ENCODE results near the gene AKR1B15.

GRCh38 chr7:134534633-134535032, 14.3 kb upstream of the AKR1B15 start:
- TF ChIP-seq ELF1 (IDR thresholded peaks at IDR 0.05; ENCODE audit: borderline replicate concordance, low read depth) (no peak), POLR2A (IDR thresholded peaks at IDR 0.05; ENCODE audit: borderline replicate concordance, extremely low read depth, insufficient read depth, insufficient read length) (no peak), EZH2phosphoT487 (IDR thresholded peaks at IDR 0.05; ENCODE audit: borderline replicate concordance) (no peak), SRF (IDR thresholded peaks at IDR 0.05; ENCODE audit: low read depth) (no peak), POLR2AphosphoS5 (IDR thresholded peaks at IDR 0.05; ENCODE audit: low read depth, low read length) (no peak), EZH2 (IDR thresholded peaks at IDR 0.05) (no peak), ATF3 (IDR thresholded peaks at IDR 0.05) (no peak), ZNF274 (IDR thresholded peaks at IDR 0.05; ENCODE audit: low read depth, low read length) (no peak), FOSL1 (IDR thresholded peaks at IDR 0.05; ENCODE audit: low read depth) (no peak), EGR1 (IDR thresholded peaks at IDR 0.05; ENCODE audit: low read depth) (no peak), REST (IDR thresholded peaks at IDR 0.05; ENCODE audit: low read depth) (no peak), ZFX (IDR thresholded peaks at IDR 0.05) (no peak), CEBPB (IDR thresholded peaks at IDR 0.05; ENCODE audit: low read depth) (no peak)
- TF ChIP-seq, protein P1, sequence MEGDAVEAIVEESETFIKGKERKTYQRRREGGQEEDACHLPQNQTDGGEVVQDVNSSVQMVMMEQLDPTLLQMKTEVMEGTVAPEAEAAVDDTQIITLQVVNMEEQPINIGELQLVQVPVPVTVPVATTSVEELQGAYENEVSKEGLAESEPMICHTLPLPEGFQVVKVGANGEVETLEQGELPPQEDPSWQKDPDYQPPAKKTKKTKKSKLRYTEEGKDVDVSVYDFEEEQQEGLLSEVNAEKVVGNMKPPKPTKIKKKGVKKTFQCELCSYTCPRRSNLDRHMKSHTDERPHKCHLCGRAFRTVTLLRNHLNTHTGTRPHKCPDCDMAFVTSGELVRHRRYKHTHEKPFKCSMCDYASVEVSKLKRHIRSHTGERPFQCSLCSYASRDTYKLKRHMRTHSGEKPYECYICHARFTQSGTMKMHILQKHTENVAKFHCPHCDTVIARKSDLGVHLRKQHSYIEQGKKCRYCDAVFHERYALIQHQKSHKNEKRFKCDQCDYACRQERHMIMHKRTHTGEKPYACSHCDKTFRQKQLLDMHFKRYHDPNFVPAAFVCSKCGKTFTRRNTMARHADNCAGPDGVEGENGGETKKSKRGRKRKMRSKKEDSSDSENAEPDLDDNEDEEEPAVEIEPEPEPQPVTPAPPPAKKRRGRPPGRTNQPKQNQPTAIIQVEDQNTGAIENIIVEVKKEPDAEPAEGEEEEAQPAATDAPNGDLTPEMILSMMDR (IDR thresholded peaks at IDR 0.05 in 2 of 3, conservative IDR thresholded peaks at IDR 0.05 in 1 of 3; ENCODE audit: borderline replicate concordance in 1 of 3, insufficient read depth in 1 of 3, low read depth in 2 of 3, low read length in 2 of 3): no peak
